ENCODE results near the gene APOLD1.

DNA sequence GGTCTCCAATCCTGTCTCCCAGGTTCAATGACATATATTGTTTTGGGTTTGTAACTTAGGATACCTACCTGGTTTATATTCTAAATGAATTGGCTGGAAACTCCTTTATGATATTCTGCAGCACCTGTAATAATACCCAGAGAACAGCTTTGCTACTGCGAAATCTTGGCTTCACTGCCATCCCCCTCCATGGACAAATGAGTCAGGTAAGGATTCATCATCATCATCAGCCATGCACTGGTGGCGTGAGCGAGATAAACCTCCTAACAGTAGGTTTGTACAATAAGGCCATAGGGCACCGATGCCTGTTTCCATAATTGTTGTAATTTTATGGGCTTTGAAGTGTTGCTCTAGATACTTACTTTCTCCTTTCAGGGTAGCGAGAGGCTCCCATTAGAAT, 38.4 kb downstream of the APOLD1 start:
- TF ChIP-seq CTCF (IDR thresholded peaks at IDR 0.05) (no peak), EZH2 (IDR thresholded peaks at IDR 0.05) (no peak), EZH2phosphoT487 (IDR thresholded peaks at IDR 0.05) (no peak)
